ENCODE results near the gene F10. TPM values are rescaled to one million over a fixed set of nuclear protein-coding genes. Genes with fewer than 3 reads are reported as not detected.

Gene F10
- total RNA-seq, 1 donor from 2014 or later: 1.3 TPM

GRCh38 chr13:113086031-113086750, 36.4 kb upstream of the F10 start:
- DNase-seq (ENCODE audit: low read depth): no peak

DNA sequence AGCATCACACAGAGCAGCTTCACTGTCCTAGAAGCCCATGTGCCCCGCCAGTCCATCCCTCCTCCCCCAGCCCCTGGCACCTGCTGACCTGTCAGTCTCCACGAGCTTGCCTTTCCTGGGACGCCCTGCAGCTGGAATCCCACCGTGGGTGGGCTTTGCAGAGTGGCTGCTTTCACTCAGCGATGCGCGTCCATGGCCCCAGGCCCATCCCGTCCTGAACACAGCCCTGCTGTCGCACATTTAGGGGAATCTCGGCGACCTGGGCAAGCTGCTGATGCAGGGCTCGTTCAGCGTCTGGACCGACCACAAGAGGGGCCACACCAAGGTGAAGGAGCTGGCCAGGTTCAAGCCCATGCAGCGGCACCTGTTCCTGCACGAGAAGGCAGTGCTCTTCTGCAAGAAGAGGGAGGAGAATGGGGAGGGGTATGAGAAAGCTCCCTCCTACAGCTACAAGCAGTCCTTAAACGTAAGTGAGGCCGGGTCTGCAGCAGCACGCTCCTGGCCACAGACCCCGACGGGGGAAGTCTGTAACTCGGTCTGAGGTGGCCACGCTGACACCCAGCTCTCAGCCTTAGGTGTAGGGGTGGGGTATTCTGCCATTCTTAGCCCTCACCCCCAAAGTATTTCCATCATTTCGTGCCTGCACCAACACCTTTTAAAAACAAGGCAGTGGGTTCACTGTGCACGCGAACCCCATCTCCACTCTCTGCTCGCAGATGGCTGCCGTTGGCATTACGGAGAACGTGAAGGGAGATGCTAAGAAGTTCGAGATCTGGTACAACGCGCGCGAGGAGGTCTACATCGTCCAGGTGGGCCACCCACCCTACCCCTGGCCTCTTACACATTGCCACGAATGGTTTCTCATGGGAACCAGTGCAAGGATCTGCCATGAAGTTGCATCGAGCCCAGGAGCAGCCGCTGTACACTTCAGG, 35.3 kb upstream of the F10 start:
- DNase-seq (ENCODE audit: low read depth): no peak

DNA sequence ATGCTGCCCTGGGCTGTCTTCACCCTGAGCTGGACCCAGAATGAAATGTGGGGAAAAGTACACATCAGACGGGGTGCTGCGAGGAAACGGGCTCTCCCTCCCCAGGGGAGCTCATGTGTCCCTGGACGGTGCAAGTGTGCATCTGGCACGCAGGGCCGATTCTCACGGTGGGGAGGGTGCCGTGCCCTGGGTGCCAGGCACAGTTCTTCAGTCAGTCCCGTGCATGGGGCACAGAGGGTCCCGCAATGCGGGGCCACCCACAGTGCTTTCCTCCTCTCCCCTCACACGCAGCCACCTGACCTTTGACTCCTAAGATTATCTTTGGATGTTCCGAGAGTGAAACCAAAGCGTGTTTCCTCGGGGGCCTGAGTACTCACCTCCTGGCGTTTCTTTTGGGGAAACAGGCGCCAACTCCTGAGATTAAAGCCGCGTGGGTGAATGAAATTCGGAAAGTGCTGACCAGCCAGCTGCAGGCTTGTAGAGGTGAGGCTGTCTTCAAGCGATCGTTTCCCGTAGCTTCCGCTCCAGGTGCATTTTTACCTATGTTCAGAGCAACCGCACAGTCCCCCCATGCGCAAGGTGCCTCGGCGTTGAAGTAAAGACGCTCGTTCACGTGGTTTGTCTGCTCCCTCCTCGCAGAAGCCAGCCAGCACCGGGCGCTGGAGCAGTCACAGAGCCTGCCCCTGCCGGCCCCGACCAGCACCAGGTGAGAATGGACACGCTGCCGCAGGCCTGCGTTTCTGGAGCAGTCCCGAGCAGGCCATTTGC, 34.5 kb upstream of the F10 start:
- DNase-seq (ENCODE audit: low read depth): no peak

- no peak for DNase-seq (ENCODE audit: low read depth)
Measured at GRCh38 chr13:113088691-113089020, 33.9 kb upstream of the F10 start.

DNA sequence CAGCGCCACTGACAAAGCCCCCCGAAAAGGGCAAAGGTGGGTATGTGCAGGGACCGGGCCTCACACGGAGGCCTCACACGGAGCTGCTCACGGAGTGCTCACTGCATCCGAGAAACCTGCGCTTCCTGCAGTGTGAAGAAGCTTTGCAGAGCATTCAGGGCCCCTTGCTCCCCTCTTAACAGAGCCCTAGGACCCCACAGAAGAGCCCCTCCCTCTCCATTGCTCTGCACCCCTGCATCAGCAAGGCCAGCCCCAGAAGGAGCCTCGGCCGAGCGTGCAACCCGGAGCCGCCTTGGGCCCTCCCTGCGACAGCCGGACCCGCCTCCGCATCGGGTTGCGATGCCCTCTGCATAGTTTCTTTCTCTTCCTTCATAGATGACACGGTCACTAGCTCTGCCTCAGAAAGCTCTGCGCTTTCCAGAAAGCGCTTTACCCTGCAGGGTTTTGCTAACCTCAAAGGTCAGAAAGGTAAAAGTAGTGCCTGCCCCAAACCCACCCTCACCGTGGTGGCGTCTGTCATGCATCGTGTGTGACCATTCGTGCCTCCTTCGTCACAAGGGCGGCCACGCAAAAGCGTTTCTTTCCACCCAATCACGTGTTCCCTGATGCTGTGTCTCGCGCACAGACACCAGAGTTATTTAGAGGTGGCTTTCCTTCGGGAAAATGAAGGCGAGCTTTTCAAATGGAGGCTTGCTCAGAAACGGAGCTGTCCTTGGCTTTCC, 32.7 kb upstream of the F10 start:
- no peak for DNase-seq (ENCODE audit: low read depth)

DNA sequence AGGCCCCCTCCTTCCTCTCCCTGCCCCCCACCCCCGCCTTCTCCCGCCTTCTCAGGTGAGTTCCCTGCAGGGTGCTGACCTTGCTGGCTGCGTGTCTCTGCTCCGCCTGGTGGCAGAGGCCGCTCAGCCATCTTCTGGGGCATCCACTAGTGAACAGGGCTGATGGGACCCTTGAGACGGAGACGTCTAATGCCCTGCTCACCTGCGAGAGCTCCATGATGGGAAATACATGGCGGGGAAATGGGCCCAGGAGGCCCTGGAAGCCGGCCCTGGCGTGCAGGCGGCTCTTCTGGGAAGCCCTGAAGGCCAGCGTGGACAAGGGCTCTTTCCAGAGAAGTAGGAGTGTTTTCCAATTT, 32.2 kb upstream of the F10 start:
- DNase-seq (ENCODE audit: low read depth): no peak

GRCh38 chr13:113090806-113091205, 31.8 kb upstream of the F10 start:
- no peak for DNase-seq (ENCODE audit: low read depth)

DNA sequence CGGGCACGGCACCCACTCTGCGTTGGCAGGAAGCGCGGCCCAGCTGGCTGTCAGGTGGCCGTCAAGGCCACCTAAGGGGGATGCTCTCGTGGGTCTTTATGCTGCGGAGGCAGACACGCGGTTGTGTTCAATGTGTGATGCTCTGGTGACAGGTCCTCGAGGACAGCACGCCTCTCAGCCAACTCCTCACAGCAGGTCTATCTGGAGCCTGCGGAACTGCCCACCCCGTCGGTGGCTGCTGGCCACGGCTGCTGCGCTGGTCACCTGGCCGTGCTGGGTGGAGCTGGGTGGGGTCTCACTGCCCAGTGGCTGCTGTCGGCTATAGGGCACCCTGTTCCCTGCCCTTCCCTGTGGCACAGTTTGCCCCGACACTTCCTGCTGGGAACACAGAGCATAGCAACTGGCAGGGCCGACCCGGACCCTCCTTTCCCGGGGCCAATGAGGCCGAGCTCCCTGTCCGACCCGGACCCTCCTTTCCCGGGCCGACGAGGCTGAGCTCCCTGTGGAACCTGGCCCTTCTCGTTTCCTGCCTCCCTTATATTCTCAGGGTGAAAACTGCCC, 31.3 kb upstream of the F10 start:
- no peak for DNase-seq (ENCODE audit: low read depth)

- no peak for DNase-seq (ENCODE audit: low read depth)
Measured at GRCh38 chr13:113091891-113092775, 30.5 kb upstream of the F10 start.

DNA sequence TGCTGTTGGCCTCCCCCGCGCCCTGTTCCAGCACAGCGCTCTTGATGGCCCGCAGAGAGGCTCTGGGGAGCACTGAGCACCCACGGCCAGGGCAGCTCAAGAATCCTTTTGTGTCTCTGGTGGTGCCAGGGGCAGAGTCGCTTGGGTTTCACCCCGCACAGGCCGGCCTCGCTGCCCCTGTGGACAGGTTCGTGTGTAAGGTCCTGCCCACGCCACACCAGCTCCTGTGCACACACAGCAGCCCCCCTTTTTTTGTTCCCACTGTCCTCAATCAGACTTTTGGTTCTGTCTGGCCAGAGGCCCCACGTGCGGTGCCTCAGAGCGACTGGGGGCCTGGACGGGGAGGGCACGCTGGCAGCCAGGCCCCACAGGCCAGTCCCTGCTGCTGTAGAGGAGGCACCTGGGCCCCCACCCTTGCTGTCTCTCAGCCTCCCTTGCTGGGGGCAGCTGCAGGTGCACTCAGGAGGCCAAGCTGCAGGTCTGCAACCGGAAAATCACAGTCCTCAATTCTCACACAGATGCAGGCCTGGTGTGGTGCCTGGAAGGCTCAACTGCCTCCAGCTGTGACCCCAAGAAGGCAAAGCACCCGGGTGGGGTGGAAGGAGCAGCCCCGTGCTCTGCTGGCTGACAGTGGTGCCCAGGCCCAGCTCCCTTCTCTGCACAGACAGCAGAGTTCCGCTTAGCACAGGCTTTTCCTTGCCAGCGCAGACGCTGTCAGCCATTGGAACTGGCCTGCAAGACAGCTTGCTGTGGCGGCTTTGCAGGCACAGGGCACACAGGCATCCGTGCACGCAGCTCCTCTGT, 29.6 kb upstream of the F10 start:
- DNase-seq (ENCODE audit: low read depth): no peak

DNA sequence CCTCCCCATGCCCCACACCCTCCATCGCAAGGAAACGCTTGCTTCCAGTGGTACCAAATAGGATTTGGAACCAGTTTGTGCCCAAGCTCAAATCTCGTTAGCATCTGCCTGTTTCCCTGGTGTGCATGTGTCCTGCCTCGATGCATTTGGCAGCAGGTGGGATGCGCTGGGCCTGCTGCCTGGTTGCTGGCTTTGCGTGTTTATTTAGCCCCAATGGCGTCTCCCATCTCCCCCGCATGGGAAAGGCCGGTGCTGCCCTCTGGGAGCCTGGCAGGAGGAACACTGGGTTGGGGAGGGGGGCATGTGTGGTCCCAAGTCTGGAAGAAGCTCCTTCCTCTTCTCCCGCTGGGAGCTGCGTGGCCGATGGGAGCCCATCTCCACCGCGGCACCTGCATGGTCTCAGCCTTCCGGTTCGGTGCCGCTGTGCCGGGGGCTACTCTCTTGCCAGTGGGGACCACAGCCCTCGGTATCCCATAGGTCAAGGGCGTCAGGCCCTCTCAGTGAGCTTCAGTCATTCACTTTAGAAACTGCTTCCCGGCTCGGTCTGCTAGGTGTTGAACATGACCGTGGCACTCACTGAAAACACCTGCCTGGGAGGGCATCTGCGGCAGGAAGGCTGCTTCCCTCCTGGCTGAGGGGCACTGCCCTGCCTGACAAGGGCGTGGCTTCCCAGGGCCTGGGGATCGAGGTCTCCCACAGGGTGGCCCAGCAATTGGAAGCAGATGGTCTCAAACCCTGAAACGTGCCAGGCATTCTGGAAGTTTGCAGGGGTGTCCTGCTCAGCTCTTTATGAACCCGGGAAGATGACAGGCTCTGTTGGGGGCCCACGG, 28.8 kb upstream of the F10 start:
- DNase-seq (ENCODE audit: low read depth): no peak

- no peak for DNase-seq (ENCODE audit: low read depth)
Measured at GRCh38 chr13:113094410-113094800, 28.2 kb upstream of the F10 start.

GRCh38 chr13:113095146-113096051, 27.2 kb upstream of the F10 start:
- no peak for DNase-seq (ENCODE audit: low read depth)

DNA sequence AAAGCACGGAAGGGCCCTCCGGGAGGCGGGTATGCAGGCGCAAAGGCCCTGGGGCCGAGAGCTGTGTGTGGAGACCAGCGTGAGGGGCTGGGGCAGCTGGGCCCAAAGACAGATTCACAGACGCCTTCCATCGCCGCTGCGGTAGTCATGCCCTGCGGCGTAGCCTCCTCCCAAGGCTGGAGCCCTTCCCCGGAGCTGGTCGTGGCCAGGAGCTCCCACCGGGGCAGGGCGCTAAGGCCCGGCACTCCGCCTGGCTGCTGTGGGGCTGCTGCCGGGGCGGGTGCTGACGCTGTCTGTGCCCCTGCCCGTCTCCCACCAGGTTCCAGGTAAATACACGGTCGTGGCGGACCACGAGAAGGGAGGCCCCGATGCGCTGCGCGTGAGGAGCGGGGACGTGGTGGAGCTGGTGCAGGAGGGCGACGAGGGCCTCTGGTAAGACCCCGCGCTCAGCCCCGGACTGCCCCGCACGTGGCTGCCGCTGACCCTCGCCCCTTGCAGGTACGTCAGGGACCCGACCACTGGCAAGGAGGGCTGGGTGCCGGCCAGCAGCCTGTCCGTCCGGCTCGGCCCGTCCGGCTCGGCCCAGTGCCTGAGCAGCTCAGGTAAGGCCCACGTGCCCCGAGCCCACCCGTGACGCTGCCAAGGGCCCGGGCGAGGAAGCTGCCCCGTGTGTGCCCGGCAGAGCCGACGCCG, 26.4 kb upstream of the F10 start:
- DNase-seq (ENCODE audit: low read depth): no peak

GRCh38 chr13:113096745-113097305, 25.8 kb upstream of the F10 start:
- no peak for DNase-seq (ENCODE audit: low read depth)

GRCh38 chr13:113097651-113098050, 24.9 kb upstream of the F10 start:
- DNase-seq (ENCODE audit: low read depth): no peak
